Measurements from ENCODE around the gene GRK2. TPM values are rescaled to one million over a fixed set of nuclear protein-coding genes. Genes with fewer than 3 reads are reported as not detected.

The GRK2 gene
- total and polyA plus RNA-seq, 5 donors from 2014 or later, result 13.2 to 295 (median 25.4) TPM

GRCh38 chr11:67332081-67332691 lies 65.9 kb downstream of the GRK2 start:
- H3K27me3 ChIP-seq (ENCODE audit: control insufficient read depth, insufficient read depth, low read length), result no peaks in the 10 kb centered on the region
- H3K36me3 ChIP-seq (ENCODE audit: control insufficient read depth, insufficient read depth, low read length), result no peaks in the 10 kb centered on the region
- H3K27ac ChIP-seq (ENCODE audit: insufficient read depth, low read length, poor library complexity, severe bottlenecking), result no peak overlapping the region
- no peak overlapping the region for H3K27ac Mint-ChIP-seq
- no peaks in the 10 kb centered on the region for H3K9me3 ChIP-seq (ENCODE audit: control insufficient read depth in 2 of 2, low read length in 2 of 2)
- no peaks in the 10 kb centered on the region for H3K4me1 ChIP-seq (ENCODE audit: control insufficient read depth, insufficient read depth, low read length, poor library complexity, severe bottlenecking)
- no peak overlapping the region for H3K4me3 Mint-ChIP-seq
- H3K4me3 ChIP-seq (ENCODE audit: low read depth, low read length), result no peak overlapping the region
- H3K27me3 Mint-ChIP-seq, result no peaks in the 10 kb centered on the region
- ATAC-seq (ENCODE audit: low read depth in 2 of 2) (no peak), DNase-seq (no peak)
- H3K4me1 Mint-ChIP-seq, result no peaks in the 10 kb centered on the region
- H3K36me3 Mint-ChIP-seq, result peaks cover 3% of the 10 kb centered on the region
- no peaks in the 10 kb centered on the region for H3K9me3 Mint-ChIP-seq

Other genes with a start within 250 kb of the GRK2 start
- not detected for gene SYT12, start 243.3 kb upstream of the GRK2 start, total RNA-seq
- not detected for gene SYT12, start 243.3 kb upstream of the GRK2 start, polyA plus RNA-seq
- gene RHOD, start 209.6 kb upstream of the GRK2 start, total RNA-seq, result not detected
- under 1 TPM in 3 of 4 donors, not detected in 1; 0.63 to 0.78 (median 0.72) TPM for gene RHOD, start 209.6 kb upstream of the GRK2 start, polyA plus RNA-seq
- gene KDM2A, start 147.2 kb upstream of the GRK2 start, total RNA-seq, result 346 TPM
- 10 to 100 TPM; 10.7 to 14.4 (median 11.8) TPM for gene KDM2A, start 147.2 kb upstream of the GRK2 start, polyA plus RNA-seq
- gene ANKRD13D, start 22.8 kb downstream of the GRK2 start, total RNA-seq, result 158 TPM
- gene ANKRD13D, start 22.8 kb downstream of the GRK2 start, polyA plus RNA-seq, result 10 to 100 TPM in 3 of 4 donors, 1 to 10 TPM in 1; 9.5 to 18.9 (median 12.6) TPM
- 24.4 TPM for gene SSH3, start 37.1 kb downstream of the GRK2 start, total RNA-seq
- 1 to 10 TPM; 2.3 to 7.1 (median 3.1) TPM for gene SSH3, start 37.1 kb downstream of the GRK2 start, polyA plus RNA-seq
- gene POLD4, start 87.1 kb downstream of the GRK2 start, total RNA-seq, result 60.6 TPM
- 100 to 1,000 TPM; 103 to 127 (median 118) TPM for gene POLD4, start 87.1 kb downstream of the GRK2 start, polyA plus RNA-seq
- 3.0 TPM for gene CLCF1, start 107.1 kb downstream of the GRK2 start, total RNA-seq
- gene CLCF1, start 107.1 kb downstream of the GRK2 start, polyA plus RNA-seq, result 1 to 10 TPM in 1 of 4 donors, under 1 TPM in 3; 0.10 to 1.3 (median 0.40) TPM
- gene RAD9A, start 125.5 kb downstream of the GRK2 start, total RNA-seq, result 27.5 TPM
- gene RAD9A, start 125.5 kb downstream of the GRK2 start, polyA plus RNA-seq, result 1 to 10 TPM; 3.5 to 6.7 (median 6.4) TPM
- gene PPP1CA, start 135.4 kb downstream of the GRK2 start, total RNA-seq, result 160 TPM
- gene PPP1CA, start 135.4 kb downstream of the GRK2 start, polyA plus RNA-seq, result 100 to 1,000 TPM; 547 to 762 (median 622) TPM
- 312 TPM for gene TBC1D10C, start 137.6 kb downstream of the GRK2 start, total RNA-seq
- gene TBC1D10C, start 137.6 kb downstream of the GRK2 start, polyA plus RNA-seq, result 100 to 1,000 TPM; 328 to 504 (median 378) TPM
- gene CARNS1, start 149.2 kb downstream of the GRK2 start, total RNA-seq, result 7.8 TPM
- gene CARNS1, start 149.2 kb downstream of the GRK2 start, polyA plus RNA-seq, result 1 to 10 TPM in 2 of 4 donors, under 1 TPM in 2; 0.63 to 2.3 (median 1.1) TPM
- 66.0 TPM for gene RPS6KB2, start 162.0 kb downstream of the GRK2 start, total RNA-seq
- gene RPS6KB2, start 162.0 kb downstream of the GRK2 start, polyA plus RNA-seq, result 10 to 100 TPM; 44.4 to 61.5 (median 50.3) TPM
- gene PTPRCAP, start 171.2 kb downstream of the GRK2 start, total RNA-seq, result 291 TPM
- 1,000 to 10,000 TPM in 1 of 4 donors, 100 to 1,000 TPM in 3; 829 to 1,084 (median 978) TPM for gene PTPRCAP, start 171.2 kb downstream of the GRK2 start, polyA plus RNA-seq
- 70.5 TPM for gene CORO1B, start 177.0 kb downstream of the GRK2 start, total RNA-seq
- 100 to 1,000 TPM in 1 of 4 donors, 10 to 100 TPM in 3; 46.8 to 109 (median 72.8) TPM for gene CORO1B, start 177.0 kb downstream of the GRK2 start, polyA plus RNA-seq
- gene GPR152, start 186.3 kb downstream of the GRK2 start, total RNA-seq, result not detected
- under 1 TPM; 0.13 to 0.84 (median 0.35) TPM for gene GPR152, start 186.3 kb downstream of the GRK2 start, polyA plus RNA-seq
- gene CABP4, start 188.9 kb downstream of the GRK2 start, total RNA-seq, result 13.2 TPM
- 1 to 10 TPM in 1 of 4 donors, under 1 TPM in 3; 0.57 to 1.2 (median 0.92) TPM for gene CABP4, start 188.9 kb downstream of the GRK2 start, polyA plus RNA-seq
- 48.7 TPM for gene TMEM134, start 202.8 kb downstream of the GRK2 start, total RNA-seq
- 100 to 1,000 TPM; 148 to 228 (median 172) TPM for gene TMEM134, start 202.8 kb downstream of the GRK2 start, polyA plus RNA-seq
- gene AIP, start 216.6 kb downstream of the GRK2 start, total RNA-seq, result 124 TPM
- gene AIP, start 216.6 kb downstream of the GRK2 start, polyA plus RNA-seq, result 100 to 1,000 TPM; 200 to 234 (median 219) TPM
- 116 TPM for gene PITPNM1, start 238.9 kb downstream of the GRK2 start, total RNA-seq
- gene PITPNM1, start 238.9 kb downstream of the GRK2 start, polyA plus RNA-seq, result 10 to 100 TPM; 15.7 to 21.3 (median 17.6) TPM
- 38.5 TPM for gene CDK2AP2, start 241.7 kb downstream of the GRK2 start, total RNA-seq
- gene CDK2AP2, start 241.7 kb downstream of the GRK2 start, polyA plus RNA-seq, result 100 to 1,000 TPM; 113 to 135 (median 128) TPM

Data from CD4-positive, CD25-positive, alpha-beta regulatory T cell (primary cell).